D341Med (cell line): Measurements from ENCODE around the gene IGSF22.

Experiments
- DNase-seq: peaks from one replicate; pipeline ENCODE4 v3.0.0; 2012; ENCODE audit warnings: low spot score

Gene IGSF22

DNA sequence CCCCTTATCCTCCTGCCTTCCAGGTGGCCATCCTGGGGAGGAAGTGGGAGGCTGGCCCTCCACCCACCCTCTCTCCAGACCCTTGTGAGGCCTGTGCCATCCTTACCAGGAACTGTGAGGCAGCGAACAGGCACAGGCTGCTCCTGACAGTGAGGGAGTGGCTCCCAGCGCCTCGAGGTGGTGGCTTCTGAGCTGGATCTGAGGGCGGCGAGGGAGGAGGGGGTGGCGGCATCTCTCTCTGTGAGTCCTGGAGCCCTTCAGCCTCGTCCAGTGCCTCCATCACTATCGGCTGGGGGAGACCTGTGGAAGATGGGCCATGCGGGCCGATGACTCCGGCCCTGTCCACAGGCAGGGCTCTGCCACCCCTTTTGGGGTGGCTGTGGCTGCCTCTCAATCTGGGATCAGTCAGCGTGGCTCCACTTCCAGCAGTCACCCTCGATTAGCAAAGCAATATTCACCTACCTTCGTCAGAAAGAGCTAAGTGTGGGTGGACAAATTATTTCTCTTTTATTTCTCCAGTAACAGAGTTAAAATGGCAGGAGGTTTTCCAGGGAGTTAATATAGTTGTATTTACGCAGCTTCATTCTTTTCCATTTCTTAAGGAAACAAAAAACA is 18.0 kb upstream of the IGSF22 start:
- DNase-seq: no peak

DNA sequence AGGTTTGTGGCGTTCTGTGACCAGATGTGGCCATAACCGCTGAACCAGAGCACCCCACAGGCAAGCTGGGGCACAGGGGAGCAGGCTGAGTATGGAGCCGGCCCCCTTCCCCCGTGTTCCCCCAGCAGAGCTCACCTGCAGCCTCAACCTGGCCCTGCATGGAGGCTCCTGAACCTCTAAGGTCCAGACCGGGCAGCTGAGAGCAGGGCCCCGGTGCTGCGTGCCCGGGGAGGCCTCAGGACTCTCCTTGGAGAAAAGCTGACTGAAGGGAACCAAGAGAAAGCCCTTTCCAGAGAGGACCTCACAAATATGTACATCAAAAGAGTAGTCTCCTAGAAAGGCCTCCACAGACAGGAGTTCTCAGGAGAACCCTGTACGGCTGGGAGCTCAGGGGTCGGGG is 17.4 kb upstream of the IGSF22 start:
- DNase-seq: no peak

DNA sequence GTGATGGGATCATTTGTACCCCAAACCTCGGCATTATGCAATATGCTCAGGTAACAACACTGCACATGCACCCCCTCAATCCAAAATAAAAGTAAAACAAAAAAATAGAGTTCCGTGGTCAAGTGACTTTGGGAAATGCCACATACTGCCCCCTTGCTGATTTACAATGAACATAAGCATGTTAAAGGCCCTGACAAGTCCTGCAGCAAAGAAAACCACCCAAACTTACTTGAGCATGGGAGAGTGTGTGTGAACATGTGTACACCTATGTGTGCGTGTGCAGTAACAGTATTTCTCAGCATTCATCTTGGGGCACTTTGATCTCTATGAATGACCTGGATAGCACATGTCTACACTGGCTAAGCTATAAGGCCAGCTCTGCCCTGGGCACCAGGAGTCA is 15.8 kb upstream of the IGSF22 start:
- DNase-seq: no peak

DNA sequence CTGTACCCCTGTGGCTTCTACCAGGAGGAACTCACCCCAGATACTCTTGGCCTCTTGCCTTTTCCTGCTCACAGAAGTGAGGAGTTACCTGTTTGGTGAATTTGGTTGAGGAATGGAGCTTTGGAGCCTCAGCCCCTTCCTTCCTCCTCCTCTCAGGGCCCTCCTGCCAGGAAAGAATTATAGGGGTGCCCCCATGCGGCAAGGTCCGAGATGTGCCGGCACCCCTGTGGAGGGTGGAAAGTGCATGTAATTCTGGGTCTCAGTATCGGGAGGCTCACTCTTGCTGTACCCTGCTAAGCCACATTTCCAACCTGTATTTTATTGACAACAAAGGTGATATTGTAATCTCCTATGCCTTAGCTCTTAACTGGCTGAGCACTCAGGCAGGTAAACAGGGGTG is 13.7 kb upstream of the IGSF22 start:
- no peak for DNase-seq

DNA sequence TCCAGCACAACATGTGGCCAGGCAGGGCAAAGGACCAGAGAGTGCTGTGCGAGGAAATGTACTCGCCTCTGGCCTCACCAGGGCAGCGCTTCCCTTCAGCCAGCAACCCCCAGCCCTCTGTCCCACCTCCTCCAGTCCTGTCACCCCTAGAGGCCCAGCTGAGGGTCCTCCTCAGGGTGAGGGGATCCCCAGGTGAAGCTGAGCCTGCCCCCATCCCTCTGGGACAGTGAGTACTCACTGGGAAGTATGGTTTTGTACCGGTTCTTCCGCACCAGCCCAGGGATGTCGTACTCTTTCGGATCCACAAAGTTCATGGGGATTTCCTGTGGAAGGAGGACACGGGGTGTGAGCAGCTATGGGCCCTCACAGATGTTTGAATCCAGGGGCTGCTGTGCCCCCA is 11.7 kb upstream of the IGSF22 start:
- DNase-seq: no peak

DNA sequence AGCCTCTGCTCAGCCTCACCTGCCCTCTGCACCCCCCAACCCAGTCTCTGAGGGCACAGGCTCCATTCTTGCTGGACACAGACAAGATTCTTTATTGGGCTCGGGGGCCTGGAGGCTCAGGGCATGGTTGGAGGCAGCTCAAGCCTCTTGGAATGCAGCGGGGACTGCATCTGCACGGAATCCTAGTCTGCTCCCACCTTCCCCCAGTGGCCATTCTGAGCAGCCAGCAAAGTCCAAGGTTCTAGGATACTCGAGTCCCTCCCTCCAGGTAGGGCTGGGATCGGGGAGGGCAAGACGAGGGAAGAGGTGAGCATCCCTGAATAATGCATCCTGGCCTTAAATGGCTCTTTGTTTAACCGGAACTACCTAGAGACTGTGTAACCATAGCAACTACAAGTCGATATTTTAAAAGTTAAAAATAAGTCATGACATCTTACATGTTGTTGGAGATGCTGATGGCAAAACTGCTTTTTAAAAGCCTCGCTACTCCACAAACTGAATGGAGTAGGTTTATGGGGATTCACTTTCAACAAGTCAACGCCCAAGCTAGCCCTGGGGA is 10.7 kb upstream of the IGSF22 start:
- no peak for DNase-seq

DNA sequence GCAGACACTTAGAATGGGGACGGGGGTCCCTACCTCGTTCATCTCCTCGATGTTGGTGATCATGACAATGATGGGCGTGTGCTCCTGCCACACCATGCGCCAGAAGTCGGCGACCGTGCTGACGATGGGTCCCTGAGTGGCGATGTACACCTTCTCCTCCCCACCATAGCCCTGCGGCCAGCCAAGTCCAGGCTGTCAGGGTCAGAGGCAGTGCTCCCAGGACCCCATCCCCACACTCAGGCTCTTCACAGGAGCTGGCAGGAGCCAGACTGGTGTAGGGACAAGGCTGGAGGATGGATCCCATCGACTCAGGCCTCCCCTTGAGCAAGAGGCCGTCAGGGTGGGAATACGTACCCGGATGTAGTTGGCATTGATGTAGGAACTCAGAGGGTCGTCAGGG is 7.2 kb upstream of the IGSF22 start:
- DNase-seq: no peak

DNA sequence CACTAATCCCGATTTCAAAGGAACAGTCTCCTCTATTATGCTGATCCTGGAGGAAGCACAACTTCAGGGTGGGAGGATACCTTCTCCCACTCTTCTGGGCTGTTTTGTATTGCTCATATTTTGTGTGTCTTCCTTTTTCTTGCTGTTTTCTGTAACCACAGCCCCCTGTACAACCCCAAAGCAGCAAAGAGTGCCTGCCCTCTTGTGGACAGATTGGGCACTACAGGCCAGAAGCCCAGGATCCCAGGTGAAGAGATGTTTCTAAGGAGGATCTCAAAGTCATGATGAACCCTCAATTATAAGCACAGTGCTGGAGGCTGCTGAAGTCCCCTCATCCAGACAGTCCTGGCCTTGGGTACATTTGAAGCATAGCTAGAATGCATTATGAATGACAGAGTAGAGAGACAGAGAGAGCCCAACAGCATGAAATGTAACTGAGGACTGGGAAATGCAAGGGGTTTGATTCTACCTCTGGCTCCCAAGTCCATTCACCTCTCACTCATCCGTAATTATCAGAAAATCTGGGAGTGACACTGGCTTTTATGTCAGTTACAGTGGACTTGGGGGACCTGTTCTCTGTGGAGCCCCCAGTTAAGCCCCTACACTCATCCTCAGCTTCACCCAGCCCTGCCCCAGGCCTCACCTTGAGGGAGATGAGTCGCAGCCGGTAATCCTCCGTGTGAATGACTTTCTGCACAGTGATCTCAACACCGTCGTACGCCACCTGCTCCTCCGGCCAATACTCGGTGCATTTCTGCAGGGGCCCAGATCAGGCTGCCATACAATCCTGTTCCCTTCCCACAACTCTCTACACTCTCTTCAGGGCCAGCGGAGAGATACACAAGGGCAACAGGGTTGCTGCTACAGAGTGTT is 6.2 kb upstream of the IGSF22 start:
- DNase-seq: peak; percentile 71

DNA sequence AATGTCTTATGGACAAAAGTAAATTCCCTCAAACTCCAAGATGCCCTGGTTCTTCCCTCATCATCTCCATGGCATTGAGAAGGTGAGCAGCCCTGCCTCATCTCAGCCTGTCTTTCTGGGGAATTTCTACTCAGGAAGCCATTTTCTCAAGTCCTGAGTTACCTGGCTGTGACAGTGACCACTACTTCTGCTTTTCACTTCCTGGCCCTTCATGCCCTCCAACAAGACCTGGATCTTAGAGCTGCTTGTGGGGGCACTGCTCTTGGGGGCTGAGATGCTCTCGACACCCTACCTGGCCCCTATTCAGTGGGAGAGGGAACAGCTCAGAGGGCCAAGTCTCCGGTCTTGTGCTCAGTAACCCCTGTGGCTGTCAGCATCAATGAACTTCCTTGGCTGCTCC is 5.5 kb upstream of the IGSF22 start:
- no peak for DNase-seq

DNA sequence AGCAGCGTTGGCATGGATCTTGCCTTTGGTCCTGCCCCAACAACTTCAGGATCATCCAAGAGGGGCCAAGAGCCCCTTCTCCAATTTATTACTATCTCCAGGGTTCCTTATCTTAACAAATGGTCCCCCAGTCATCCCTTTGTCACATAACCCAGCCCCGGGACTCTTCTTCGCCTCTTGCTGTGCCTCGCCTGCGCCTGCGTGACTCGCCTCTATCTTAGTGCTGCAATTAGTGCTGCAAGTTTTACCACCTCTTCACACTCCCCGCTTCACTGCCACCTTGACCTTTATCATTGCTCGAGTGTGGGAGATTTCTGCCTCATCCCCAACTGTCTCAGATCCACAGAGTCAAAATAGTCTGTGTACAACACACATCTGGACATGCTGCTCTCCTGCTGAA is 4.0 kb upstream of the IGSF22 start:
- DNase-seq: no peak

DNA sequence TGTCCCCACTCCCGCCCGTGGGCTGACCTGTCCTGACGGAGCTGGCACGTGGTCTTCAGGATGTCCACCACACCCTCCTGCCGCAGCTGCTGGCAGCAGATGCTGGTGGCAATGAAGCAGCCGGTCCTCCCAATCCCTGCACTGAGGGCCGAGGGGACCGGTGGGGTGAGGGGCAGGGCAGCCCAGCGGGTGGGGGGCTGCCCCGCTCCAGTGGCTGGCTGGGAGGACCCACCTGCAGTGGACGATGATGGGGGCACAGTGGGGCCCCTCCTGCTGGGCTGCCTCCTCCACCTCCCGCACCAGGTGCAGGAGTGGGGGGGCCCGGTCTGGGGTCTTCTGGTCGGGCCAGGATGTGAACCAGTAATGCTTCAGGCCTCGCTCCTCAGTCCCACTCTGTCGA is 3.4 kb upstream of the IGSF22 start:
- DNase-seq: no peak

DNA sequence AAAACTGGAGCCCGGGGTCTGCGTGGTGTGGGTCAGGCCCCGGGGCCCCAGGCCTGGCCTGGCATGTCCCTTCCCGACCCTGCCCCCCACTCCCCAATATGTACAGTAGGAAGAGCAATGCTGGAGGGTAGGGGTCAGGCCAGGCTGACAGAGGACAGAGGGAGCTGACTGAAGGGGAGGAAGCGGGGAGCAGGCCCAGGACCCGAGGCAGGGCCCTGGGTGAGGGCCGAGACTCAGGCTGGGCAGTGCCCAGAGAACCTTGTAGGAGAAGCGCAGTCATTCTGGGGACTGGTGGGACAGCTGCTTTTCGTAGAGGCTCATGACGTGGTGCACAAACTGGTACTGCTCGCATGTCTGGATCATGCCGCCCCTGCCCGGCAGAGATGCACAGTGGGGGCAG is 2.7 kb upstream of the IGSF22 start:
- DNase-seq: no peak

DNA sequence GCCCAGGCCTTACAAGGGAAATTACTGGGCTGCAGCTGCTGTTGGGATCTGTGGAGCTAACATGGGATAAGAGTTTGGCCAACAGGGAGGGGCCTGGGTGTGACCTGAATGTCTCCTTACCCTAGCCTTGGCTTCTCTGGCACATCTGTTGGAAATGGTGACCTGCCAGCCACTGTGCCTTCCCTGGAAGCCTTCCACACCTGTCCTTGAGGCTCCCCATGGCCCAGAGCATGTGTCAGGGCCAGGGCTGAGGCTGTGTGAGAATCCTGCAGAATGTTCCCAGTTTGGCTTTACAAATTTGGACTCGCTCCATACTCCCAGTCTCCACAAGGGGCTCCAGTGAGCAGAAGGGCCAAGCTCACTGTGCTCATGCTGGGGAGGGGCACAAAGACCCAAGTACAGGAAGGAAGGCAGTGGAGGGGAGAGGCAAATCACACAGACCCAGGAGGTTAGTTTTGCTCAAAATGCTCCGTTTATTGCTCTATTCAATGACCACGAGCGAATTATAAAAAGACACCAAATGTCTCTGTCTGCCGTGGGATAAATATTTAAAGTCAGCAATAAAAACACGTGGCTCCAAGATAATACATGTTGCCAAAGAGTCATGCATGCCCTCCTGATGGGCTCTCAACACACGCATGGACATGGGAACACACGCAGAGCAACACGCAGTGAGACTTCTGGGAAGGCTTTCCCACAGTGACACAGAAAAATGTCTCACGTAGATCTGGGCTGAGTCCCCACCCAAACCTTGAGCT is 1.7 kb upstream of the IGSF22 start:
- DNase-seq: peak; percentile 75

DNA sequence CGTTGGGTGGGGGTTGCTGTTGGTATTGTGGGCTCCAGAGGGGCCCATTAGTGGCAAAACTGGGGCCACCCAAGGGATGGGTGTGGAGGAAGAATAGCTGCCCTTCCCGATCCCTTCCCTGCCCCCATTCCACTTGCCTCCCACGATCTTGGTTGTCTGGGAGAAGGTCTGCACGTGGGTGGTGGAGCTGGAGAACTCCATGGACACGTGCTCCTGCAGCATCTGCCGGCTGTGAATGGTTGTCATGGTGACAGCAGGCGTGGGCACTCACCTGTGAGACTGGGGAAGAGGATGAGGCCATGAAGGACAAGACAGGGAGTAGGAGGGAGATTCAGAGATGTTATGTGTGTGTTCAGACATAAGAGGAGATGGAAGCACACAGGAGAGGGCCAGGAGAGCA is 2.0 kb downstream of the IGSF22 start:
- DNase-seq: no peak

DNA sequence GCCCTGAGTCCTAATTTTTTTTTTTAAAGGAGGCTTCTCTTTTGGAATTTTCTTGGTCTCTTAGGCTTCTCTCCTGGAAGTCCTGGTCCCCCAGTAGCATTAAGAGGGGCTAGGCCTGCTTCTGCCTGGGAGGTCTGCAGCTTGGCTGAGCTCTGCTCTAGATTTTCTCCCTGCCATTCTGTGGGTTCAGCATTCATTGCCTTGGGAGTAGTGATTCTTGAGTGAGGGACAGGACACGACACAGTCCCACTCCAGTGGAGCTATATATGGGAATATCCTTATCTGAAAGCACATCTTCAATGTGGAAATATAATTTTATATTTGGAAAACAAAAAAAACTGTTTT is 3.7 kb downstream of the IGSF22 start:
- no peak for DNase-seq

DNA sequence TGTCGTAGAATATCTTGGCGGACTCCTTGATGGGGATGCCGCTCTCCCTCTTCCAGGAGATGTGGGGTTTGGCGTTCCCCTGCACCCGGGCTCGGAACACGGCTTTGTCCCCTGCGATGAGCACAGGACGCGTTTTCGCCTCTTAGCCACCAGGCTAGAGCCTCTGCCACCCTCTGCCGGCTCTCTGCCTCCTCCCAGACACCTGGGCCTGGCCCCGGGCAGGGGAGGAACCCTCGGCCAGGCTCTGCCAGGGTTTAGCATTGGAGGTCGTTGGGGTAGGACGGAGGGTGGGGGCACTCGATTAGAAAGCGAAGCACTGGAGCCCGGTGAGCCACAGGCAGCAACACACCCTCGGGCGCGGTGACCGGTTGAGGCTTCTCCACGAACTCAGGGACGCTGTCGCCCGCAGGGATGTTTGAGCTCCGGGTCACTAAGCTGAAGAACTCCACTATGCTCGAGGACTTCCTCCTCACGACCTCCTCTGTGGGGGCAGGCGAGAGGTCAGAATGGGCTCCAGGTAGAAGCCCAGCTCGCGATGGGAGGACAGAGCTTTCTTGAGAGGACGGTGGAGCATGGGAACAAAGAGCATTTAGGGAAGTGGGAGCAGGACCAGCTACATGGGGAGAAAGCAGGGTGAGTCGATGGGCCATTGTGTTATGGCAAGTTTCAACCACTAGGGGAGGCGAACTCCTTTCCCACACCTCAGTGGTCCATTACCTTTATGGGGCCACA is 4.3 kb downstream of the IGSF22 start:
- DNase-seq: peak; percentile 63

DNA sequence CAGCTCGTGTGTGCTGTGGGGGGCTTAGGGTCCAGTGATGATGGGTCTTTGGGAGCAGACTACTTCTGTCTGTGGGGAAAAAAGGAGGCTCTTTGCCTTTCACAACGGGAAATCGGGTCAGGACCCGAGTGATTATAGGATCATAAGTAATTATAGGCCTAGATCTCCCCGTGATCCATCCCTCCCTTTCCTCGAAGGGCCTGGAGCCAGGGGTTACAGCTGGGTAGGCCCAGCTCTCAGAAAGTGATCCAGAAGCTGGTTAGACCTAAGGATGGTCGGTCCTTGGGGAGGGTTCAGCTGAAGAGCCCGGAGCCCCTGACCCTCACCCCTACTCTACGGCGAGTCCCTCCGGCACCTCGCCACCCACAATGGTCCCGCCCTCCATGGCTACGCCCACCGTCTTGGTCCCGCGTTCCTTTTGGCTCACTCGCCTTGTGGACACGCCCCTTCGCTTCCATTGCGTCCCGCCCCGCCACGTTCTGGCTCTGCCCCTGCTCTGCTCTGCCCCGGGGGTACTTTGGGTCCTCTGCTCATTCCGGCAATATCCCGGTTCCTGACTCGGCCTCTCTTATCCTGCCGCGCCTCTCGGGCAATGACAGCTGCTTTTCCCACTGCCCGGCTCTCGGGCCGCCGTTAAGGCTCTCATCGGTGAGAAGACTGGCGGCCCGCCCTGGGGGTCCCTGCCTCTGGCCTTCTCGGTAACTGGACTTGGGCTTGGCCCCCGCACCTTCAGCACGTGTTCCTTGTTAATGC is 5.0 kb downstream of the IGSF22 start:
- DNase-seq: peak; percentile 52

DNA sequence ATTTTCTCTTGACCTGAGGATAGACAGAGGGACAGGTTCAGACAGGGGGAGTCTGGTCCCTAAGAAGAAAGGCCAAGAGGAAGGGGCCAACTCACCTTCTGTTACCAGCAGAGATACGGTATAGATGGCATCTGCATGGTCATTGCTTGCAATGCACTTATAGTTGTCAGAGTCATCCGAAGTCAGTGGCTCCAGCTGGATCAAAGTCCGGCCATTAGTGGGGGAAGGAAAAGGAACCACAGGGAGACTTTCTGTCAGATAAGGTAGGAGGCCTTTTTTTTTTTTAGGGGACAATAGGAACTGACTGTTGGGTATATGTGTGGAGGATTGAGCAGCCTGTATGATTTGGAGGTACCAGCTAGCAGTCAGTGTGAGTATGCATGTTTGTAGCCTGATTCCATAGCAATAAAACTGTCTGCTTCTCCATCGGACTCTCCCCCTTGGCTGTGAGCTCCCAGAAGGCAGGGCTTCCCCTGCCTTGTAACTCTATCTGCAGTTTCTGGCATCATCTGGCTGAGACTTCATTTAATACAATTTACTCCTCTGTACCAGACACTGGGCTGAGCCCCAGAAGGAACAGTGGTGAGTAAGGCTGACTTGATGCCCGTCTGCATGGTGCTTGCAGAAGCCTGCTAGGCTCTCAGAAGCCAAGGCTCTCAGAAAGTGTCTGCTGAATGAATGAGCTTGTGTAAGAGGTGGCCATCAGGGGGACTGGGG is 5.7 kb downstream of the IGSF22 start:
- no peak for DNase-seq

DNA sequence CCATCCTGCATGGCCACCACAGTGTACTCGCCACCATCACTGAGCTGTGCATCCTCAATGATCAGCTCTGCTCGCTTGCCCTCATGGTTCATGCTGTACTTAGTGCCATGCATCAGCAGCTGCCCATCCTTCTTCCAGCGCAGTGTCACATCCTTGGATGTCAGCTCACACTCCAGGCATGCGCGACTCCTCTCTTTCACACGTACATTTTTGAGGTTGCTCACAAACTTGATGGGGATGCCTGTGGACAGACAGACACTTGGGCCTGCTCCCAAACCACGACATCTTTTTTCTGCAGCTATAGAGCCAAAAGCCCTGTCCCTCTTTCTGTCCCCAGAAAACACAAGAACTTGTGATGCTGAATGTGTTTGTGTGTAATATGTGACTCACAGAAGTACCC is 10.5 kb downstream of the IGSF22 start:
- no peak for DNase-seq

DNA sequence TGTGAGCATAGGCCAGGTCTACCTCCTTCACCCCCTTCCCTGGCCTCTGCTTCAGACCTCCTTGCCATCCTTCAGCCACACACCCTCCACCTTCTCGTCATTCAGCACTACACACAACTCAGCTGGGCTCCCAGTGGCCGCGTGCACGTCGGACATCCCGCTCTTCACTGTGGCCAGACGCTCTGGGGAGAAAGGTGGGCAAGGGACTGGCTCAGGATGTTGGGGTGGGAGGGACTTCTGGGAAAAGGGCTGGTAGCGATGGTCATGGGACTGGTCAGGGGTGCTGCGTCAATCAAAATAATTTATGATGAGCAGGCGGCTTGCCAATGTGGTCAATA is 11.6 kb downstream of the IGSF22 start:
- no peak for DNase-seq
